ENCODE results near the gene FGF12.

FGF12 gene

DNA sequence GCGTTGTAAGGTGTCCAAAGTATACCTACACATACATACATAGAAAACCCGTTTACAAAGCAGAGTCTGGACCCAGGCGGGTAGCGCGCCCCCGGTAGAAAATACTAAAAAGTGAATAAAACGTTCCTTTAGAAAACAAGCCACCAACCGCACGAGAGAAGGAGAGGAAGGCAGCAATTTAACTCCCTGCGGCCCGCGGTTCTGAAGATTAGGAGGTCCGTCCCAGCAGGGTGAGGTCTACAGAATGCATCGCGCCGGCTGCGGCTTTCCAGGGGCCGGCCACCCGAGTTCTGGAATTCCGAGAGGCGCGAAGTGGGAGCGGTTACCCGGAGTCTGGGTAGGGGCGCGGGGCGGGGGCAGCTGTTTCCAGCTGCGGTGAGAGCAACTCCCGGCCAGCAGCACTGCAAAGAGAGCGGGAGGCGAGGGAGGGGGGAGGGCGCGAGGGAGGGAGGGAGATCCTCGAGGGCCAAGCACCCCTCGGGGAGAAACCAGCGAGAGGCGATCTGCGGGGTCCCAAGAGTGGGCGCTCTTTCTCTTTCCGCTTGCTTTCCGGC lies 318.6 kb downstream of the FGF12 start:
- DNase-seq, result no peak

DNA sequence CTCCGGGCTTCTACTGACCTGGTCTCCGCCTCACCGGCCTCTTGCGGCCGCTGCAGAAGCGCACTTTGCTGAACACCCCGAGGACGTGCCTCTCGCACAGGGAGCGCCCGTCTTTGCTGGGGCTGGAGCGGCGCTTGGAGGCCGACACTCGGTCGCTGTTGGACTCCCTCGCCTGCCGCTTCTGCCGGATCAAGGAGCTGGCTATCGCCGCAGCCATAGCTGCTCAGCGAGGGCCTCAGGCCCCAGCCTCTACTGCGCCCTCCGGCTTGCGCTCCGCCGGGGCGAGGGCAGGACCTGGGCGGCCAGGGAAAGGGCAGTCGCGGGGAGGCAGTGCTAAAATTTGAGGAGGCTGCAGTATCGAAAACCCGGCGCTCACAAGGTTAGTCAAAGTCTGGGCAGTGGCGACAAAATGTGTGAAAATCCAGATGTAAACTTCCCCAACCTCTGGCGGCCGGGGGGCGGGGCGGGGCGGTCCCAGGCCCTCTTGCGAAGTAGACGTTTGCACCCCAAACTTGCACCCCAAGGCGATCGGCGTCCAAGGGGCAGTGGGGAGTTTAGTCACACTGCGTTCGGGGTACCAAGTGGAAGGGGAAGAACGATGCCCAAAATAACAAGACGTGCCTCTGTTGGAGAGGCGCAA lies 319.2 kb downstream of the FGF12 start:
- DNase-seq, result no peak

DNA sequence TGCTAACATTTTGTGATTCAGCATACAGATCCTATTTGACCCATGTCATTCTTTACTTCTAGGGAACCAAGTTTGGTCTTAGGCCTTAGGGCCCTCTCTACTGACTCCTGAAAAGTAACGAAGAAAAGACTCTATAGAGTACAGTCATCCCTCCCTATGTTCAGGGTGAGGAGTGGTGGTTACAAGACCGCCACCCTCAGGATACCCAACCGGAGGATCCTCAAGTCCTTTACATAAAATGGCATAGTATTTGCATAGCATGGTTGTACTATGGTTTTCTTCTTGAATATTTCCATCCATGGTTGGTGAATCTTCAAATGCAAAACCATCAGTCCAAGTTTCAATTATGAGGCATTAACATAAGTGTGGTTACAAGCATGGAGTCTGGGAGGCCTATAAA lies 327.6 kb downstream of the FGF12 start:
- DNase-seq, result no peak

DNA sequence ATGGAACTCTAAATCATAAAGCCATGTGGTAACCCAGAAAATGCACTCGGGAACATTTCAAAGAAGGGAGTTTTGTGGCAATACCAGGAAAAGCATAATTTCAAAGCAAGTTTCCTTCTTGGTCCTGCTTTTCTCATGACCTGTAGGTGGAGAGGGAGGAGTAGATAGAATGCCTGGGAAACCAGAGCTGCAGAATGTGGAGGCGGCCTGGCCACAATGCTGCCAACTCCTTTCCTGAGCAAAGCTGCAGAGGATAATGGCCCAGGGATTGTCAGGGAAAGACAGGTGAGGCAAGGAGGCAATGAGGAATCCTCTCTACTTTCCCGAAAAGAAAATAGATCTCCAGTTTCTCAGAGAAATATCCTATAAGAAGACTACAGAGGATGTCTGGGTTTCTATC lies 330.3 kb downstream of the FGF12 start:
- no peak for DNase-seq

DNA sequence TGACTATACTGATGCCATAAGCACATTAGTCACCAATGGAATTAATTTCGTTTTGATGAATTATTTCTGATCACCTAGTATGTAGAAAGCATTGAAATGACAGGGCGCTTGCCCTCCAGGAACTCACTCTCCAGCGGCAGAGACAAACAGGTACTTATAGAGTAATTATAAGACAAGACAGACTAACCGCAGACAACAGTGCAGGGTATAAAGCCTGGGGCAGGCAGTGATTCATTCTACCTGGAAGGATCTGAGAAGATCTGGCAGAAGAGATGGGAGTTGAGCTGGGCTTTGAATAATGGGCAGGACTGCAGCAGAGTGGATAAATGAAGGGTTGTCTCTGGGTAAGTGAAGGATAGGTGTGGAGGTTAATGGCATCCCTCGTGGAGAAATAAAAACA lies 331.8 kb downstream of the FGF12 start:
- DNase-seq, result no peak

DNA sequence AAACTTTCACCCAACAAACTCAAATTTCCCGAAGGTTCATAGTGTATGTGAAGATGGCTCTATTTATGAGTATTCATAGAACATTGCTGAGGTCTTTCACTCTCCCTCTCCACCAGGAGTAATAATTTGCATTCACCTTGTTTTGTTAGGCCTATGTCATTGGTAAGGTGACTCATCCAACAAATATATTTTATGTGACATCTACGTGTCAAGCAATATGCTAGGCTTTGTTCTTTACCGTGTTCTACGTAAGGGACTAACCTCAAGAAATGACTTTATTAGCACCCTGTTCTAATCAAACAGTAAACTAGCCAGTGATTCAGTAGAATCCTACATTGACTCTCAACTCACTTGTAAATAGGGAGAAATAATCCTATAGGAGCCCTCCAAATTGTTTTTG lies 334.4 kb downstream of the FGF12 start:
- DNase-seq, result peak; percentile 56

DNA sequence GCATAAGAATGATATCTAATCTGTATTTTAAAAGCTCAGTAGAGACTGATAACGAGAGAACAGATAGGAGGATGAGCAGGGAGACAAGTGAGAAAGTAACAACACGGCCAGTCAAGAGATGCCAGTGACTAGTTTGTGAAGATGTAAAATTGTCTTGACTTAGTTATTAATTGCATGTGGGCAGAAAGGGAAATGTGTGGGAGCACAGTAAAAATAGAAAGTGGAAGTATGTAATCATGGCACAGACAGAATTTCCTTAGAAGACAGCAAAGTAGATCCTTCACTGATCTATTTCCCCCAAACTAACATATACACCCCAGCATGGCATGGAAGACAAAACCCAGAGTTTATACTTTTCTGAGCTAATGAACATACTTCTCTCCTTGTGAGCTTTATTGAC lies 344.5 kb downstream of the FGF12 start:
- no peak for DNase-seq

DNA sequence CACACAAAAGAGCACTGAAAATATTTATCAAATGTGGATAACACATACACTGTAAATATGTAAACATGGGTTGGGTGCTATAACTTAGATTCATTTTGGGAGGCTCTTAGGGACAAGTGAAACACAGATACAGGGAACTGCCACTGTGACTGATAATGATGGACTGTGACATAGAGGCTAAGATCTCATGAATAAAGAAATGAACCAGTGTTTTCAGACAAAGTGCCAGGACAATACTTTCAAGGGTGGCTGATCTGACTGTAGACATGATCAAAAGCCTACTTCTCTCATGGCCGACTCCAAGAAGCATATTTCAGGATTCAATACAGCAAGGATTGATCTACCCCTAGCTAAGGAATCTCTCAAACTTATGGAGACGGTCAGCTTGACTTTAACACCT lies 353.8 kb downstream of the FGF12 start:
- no peak for DNase-seq

DNA sequence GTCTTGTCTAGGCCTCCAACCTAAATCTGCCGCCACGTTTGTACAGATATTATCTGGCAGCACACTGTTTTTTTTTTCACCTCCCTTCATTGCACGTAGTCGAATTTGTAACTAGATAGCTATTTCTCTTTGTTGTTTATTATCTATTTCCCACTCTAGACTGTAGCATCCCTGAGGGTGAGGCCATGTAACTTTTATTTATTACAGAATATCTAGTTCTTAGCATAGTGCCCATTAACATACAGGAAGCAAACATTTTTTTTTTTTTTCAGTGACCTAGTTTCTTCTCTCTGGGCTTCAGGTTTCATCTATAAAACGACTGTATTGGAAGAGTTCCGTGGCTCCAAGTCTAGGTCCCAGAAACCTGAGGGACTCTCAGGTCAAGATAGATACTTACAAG lies 354.3 kb downstream of the FGF12 start:
- no peak for DNase-seq

DNA sequence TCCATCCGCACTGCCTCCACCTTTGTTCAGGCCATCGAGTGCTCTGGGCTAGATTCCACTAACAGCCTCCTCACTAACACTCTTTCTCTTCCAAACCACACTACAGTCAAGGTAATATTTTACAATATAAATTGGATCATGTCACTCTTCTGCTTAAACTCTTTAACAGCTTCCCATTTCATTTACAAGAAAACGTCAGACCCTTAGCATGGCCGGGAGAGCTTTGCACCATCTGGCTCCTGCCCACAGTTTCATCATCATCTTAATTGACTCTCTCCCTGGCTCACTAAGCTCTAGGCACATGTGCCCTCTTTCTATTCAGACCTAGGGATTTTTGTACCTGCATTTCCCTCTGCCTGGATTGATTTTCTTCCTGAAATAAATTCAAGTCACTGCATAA lies 354.7 kb downstream of the FGF12 start:
- DNase-seq, result no peak

DNA sequence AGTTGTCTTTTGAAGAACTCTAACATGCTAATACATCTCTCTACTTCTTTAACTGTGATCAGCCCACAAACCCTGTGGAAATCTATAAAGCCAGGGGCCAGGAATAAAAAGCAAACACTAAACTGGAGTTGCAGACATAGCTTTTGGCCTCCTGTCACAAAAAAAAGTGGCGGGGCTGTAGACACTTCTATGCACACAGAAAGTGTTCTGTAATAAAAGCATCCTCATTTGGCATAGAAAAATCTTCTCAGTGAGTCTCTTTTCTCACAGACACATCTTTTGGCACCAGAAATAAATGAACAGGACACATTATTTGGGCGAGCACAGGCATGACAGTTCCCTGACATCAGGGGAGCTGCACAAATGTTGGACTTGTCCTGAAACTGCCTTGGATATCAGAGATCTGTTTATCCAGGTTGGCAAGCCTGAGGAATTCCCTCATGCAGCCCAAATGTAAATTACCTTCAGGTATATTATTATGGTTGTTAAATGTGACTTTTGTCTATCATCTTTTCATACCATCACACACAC lies 355.4 kb downstream of the FGF12 start:
- DNase-seq, result no peak

DNA sequence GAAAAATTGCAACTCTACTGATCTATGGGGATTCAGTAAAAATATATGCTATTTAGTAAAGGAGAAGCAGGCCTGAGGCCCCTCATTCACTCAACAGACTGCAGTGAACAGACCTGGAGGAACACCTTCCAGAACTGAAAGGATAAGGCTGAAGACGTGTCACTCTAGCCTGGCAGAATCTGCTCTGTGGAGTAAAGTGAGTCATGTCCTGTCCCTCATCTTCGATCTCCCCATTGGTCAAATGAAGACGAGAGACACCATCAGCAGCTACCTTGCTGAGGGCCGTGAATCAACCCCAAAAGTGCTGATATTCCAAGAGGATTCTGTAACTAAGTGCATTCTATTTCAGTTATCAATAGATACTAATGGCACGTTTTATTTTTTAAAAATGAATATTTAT lies 359.7 kb downstream of the FGF12 start:
- DNase-seq, result no peak

DNA sequence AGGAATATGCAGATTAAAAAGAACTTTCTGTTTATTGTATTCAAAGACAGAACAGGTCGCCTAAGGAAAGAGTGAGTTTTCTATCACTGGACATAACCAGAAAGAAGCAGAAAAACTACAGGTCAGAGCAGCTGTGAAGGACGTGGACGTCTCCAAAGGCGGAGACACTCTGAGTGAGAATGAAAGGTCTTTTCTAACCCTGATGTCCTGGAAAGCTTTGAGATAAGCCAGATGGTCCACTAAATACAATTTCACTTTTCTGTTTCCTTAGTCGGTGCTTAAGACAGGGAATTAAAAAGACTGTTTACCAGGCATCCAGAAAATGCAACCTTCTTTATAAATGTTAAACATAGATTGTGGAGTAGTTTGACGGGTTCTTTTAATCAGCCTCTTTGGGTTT lies 360.4 kb downstream of the FGF12 start:
- DNase-seq, result no peak

DNA sequence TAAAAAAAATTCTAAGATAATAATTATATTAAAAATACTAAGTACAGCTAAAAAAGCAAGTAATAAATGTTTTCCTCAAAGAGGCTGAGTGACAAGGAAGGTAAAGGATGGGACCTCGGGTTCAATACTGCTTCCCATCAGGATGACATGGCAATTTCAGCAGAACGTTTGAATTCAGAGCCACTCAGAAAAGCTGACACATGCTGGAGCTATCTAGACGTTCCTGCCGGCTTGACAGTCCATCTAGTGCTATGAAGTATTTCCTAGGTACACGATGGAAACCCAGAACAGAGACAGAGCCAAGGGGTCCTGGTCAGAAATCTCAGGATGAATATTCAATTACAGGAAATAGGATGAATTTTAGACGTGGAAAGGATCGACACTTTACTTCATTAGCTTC lies 361.8 kb downstream of the FGF12 start:
- DNase-seq, result peak; percentile 1

DNA sequence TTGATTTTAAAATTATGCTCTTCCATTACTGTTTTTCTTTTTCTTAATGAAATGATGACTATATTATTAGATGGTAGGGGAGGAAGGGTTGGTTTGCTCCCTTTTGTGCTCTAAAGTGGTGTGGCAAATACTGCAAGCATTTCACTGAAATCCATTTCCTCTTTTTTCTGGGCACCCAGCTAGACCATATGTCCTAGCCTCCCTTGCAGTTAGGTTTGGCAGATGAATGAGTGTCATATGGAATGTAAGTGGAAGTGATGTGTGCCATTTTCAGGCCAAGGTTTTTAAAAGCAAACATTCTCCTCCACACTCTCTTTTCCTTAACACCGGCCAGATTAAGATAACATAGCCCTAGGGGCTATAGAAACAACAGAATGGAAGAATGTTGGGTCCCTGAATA lies 363.0 kb downstream of the FGF12 start:
- no peak for DNase-seq

DNA sequence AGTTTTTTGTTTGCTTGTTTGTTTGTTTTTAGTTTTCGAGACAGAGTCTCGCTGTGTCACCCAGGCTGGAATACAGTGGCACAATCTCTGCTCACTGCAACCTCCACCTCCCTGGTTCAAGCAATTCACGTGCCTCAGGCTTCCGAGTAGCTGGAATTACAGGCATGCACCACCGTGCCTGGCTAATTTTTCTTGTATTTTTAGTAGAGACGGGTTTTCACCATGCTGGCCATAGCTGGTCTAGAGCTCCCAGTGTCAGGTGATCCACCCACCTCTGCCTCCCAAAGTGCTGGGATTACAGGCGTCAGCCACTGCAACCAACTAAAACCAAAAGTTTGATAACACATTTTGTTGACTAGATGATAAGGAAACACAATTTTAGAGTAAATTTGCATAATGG lies 372.7 kb downstream of the FGF12 start:
- no peak for DNase-seq

DNA sequence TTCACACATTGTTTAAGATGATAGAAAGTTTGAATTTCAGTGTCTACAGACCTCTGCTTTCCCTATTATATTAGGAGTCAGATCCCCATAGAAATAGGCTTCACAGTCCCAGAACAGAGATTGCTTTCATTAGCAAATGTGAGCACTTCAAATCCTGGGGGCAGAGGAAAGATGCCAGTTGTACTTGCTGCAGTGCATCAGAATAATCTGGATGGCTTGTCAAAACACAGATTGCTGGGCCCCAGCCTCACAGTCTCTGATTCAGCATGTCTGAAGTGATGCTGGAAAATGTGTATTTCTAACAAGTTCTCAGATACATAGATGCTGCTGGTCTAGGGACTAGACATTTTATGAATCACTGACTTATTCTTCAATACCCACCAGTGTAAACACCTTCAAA lies 375.2 kb downstream of the FGF12 start:
- no peak for DNase-seq

DNA sequence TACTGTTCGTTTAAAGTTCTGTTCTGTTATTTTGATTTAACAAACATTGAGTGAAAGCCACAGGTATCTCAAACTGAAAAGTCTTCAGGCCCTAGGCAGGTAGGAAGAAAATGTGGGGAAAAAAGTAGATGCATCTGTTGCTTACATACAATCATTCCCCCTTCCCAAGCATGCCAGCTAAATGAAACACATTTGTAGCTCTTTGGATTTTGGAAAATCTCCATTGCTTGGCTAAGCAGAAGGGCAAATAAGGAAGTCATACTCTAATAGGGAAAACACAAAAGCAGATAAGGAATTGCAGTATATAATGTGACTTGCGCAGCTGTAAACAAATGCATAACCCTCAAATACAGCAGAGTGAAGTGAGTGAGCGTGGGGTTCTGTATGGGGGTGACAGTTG lies 375.9 kb downstream of the FGF12 start:
- DNase-seq, result no peak

DNA sequence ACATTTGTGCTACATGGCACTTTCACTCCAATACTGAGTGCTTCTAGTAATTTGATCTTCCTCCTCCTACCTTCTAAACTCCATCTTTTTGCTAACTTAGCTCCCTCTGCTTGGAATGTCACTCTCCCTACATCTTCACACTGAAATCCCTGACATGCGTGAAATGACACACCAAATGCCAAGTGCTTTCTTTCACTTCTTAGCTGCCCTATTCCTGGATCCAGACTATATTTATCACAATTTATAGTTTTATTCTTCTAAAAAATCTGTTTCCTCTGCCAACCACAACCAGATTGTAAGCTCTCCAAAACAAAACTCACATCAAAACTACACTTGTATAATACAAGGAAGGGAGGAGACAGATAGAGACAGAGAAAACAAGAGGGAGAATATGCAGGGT lies 387.3 kb downstream of the FGF12 start:
- no peak for DNase-seq

DNA sequence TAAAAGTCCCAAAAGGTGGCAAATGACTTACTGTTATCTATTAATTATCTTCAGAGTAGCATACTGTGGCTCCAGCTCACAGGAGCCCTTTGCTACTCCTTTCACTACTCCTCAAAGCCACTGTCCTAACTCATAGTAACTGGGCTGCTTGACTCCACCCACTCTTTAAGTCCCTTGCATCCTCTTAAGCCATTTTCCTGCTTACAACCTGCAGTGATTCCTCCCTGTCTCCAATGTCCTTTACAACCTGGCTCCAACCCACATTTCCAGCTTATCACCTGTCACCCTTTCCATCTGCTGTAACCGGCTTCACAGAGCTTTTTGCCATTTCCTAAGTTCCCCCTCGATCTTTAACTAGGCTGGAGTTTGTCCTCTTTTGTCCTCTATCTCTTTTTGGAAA lies 388.1 kb downstream of the FGF12 start:
- no peak for DNase-seq

DNA sequence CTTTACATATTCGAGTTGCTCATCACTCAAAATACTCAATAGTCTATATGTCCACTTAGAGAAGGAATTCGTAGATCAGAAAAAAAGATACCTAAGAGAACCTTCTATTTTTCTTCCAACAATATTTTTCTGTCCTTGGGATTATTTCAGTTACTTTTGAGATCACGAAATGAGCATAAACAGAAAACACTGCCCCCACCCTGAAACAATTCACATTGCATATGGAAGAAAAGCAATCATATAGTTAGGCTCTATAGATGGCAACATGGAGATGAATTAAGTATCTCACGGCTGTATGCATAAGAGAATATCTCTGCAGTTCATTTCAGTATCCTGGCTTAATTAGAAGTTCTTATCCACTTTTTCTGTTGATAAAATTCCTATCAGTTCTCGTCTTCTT lies 391.1 kb downstream of the FGF12 start:
- peak; percentile 5 for DNase-seq

DNA sequence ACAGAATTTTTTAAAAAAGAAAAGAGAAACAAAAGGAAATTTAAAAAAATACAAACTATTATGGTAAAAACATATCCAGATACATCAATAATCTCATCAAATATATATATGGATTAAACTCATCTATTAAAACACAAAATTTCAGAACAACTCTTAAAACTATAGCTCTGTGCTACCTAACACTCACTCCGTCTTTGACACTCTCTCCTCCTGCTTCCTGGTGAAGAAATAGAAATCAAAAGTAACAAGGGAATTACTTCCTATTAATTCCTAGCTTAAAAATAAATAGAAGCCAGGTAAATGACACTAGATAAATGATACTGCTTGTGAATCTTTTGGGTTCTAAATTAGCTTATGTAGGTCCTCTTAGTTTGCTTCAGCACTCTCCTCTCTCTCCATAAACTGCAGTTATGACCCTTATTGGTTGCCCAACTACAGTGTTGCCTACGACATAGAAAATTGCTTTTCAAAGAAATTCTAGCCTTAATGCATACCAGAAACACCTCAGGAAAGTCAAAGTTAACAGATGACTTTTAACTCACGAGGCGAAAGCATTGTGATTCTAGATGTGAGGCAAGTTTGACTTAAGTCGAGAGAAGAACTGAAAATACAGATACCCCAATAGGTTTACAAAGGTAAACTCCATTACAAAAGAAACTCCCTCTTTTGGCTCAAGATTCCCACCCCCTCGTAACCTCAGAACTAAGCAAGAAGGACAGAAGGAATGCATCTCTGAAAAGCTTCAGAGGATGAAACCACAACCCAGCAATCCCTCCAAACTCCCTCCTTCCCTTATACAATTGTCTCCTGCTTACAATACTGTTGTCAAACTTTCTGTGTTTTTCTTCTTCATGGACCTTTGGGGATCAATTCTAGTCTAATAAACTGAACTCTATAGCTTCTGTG lies 394.7 kb downstream of the FGF12 start:
- no peak for DNase-seq

DNA sequence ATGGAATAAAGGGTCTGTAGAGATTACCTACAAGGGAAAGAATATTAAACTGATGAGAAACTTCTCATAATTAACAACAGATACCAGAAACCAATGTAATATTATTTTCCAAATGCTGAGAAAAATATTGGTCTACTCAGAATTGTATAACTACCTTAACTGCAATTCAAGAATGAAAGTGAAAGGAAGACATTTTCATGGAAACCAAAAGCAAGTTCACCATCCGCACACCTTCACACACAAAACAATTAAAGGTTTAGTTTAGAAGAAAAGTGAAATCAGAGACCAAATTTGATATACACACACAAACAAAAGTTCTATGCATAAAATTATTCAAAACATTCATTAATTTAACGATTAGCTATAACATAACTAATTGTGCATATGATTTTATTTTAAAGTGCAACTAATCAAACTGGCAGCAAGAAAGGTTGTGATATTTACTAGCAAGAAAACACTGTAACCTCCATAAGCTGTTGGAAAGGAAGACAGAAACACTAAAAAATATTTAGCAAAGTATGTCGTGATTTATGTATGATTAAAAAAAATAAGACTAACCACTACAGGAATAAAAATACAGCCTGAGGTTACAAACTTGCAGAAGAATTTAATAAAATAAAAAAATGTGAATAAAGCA lies 395.5 kb downstream of the FGF12 start:
- no peak for DNase-seq

DNA sequence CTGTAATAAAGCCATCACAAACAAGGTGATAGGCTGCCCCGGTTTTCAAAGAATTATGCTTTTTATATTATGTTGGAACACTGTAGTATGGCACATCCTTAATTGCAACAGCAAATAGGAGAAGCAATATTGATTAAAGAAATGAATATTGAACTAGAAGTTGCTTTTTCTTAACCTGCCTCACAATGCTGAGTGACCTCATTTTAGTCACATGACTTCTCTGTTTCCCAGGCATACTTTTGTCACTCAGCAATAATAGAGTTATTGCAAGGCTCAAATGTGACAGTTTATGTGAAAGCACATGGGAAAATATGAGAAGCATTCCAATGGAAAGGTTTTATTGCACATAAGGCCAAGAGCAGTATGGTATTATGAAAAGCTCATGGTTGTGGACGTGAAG lies 400.7 kb downstream of the FGF12 start:
- no peak for DNase-seq
